Thyroid gland (tissue), 4 donors: ENCODE measurements around the gene DNAH1. TPM values are rescaled to one million over a fixed set of nuclear protein-coding genes. Genes with fewer than 3 reads are reported as not detected.

Source experiments
- DNase-seq, 2 donors: peaks; one replicate each; pipeline ENCODE4 v3.0.0-alpha.2; 2019
- H3K27ac ChIP-seq, 3 donors: fragments of 200-600 bp; sonication (generic); 1 replicate in 2 of 3; 2 replicates in 1 of 3; pipeline ENCODE4 v1.5.1; 2016 to 2019; ENCODE audit warnings: mild to moderate bottlenecking in 1 of 3, moderate library complexity in 1 of 3
- H3K27me3 ChIP-seq: fragments of 200-600 bp; sonication (generic); one replicate; pipeline ENCODE4 v1.5.1; 2019
- H3K36me3 ChIP-seq, 2 donors: fragments of 200-600 bp; sonication (generic); one replicate each; pipeline ENCODE4 v1.5.1; 2016 to 2019
- H3K4me1 ChIP-seq, 2 donors: fragments of 200-600 bp; sonication (generic); one replicate each; pipeline ENCODE4 v1.5.1; 2017 to 2019
- H3K4me3 ChIP-seq, 3 donors: fragments of 200-600 bp; sonication (generic); replicated peaks in 1 of 3; 1 replicate in 2 of 3; 2 replicates in 1 of 3; pipeline ENCODE4 v1.5.1; 2016; ENCODE audit warnings: mild to moderate bottlenecking in 1 of 3
- H3K9me3 ChIP-seq: fragments of 200-600 bp; sonication (generic); one replicate; pipeline ENCODE4 v1.5.1; 2017
- POLR2A ChIP-seq, 2 donors: fragments of 450-650 bp; IDR thresholded peaks; one replicate each; pipeline ENCODE4 v1.6.1; 2017; ENCODE audit warnings: antibody characterized with exemption in 2 of 2, mild to moderate bottlenecking in 2 of 2, moderate library complexity in 1 of 2
- whole genome bisulfite sequencing, 2 donors: methylation state at CpG; one replicate each; pipeline ENCODE4 v1.1.5; 2017; 5-methylcytosine and 5-hydroxymethylcytosine counted together
- intact Hi-C: fragments of 100-400 bp; cut with DNase I; formaldehyde crosslinking; loops from one replicate; pipeline ENCODE4 v1.15.1; 2023
- total RNA-seq, 4 donors: library from RNA; depleted of rRNA; stranded (reverse); fragments of >200 nt; gene quantifications; one replicate each; pipeline ENCODE4 v1.2.3, GENCODE V29; 2016
- TF ChIP-seq, protein P1 (sequence below), 6 experiments: fragments of 200-600 bp in 3 of 6; fragments of 450-650 bp in 3 of 6; sonication (generic) in 3 of 6; IDR thresholded peaks; one replicate each; pipeline ENCODE4 v1.5.1; 2016 to 2019; ENCODE audit warnings: antibody characterized with exemption in 6 of 6, mild to moderate bottlenecking in 2 of 6, inconsistent platforms in 1 of 6, moderate library complexity in 1 of 6

The DNAH1 gene
- total RNA-seq, 4 donors from 2014 or later, result 4.6 to 14.2 (median 7.5) TPM

DNA sequence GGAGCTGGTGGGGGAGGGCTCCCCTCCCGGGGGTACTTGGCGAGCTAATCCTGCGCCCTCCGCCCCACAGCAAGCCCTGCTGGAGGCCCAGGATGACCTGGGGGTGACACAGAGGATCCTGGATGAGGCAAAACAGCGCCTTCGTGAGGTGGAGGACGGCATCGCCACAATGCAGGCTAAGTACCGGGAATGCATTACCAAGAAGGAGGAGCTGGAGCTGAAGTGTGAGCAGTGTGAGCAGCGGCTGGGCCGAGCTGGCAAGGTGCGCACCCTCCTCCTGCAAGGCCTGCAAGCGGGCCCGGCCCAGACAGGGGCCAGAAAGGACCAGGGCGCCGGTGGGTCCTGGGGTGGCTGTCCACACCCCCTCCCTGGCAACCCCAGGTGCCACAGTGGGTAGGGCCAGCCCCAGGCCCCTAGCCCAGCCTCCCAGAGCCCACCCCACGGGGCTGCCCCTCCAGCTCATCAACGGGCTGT, 72.3 kb downstream of the DNAH1 start:
- H3K4me1 ChIP-seq, result no peaks in the 10 kb centered on the region
- H3K27me3 ChIP-seq, result no peaks in the 10 kb centered on the region
- no peaks in the 10 kb centered on the region for H3K9me3 ChIP-seq
- DNase-seq, result no peak
- intact Hi-C loops, result no loop called here
- H3K27ac ChIP-seq, result no peak overlapping the region
- 70 to 73% methylated on average over 5 to 6 of the region's 18 CpGs for WGBS, 2 donors
- TF ChIP-seq POLR2A (IDR thresholded peaks at IDR 0.05), result no peak
- TF ChIP-seq, protein P1, sequence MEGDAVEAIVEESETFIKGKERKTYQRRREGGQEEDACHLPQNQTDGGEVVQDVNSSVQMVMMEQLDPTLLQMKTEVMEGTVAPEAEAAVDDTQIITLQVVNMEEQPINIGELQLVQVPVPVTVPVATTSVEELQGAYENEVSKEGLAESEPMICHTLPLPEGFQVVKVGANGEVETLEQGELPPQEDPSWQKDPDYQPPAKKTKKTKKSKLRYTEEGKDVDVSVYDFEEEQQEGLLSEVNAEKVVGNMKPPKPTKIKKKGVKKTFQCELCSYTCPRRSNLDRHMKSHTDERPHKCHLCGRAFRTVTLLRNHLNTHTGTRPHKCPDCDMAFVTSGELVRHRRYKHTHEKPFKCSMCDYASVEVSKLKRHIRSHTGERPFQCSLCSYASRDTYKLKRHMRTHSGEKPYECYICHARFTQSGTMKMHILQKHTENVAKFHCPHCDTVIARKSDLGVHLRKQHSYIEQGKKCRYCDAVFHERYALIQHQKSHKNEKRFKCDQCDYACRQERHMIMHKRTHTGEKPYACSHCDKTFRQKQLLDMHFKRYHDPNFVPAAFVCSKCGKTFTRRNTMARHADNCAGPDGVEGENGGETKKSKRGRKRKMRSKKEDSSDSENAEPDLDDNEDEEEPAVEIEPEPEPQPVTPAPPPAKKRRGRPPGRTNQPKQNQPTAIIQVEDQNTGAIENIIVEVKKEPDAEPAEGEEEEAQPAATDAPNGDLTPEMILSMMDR (IDR thresholded peaks at IDR 0.05), result no peak
- H3K36me3 ChIP-seq, result peaks cover 0 to 4% of the 10 kb centered on the region in 2 donors
- H3K4me3 ChIP-seq, result no peak overlapping the region

DNA sequence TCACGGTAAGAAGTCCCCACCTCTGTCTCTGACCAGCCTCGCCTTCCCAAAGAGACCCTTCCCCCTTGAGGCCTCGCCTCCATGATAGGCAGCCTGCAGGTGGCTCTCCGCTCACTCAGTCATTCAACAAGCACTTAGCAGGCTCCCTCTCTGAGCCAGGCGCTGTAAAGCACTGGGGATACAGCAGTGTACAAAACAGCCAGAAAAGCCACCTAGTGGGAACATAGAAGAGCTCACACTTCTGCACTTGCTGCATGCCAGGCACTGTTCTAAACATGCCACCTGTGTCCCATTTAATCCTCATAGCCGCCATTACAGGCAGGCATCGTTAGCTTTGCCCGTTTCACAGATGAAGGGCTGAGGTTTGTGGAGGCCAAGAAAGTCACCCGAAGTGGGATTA, 72.8 kb downstream of the DNAH1 start:
- intact Hi-C loops, result no loop called here
- no peak for DNase-seq
- H3K27ac ChIP-seq, result no peak overlapping the region
- peaks cover 0 to 4% of the 10 kb centered on the region in 2 donors for H3K36me3 ChIP-seq
- TF ChIP-seq, protein P1 (IDR thresholded peaks at IDR 0.05), result no peak
- no peak for TF ChIP-seq POLR2A (IDR thresholded peaks at IDR 0.05)
- H3K27me3 ChIP-seq, result no peaks in the 10 kb centered on the region
- H3K4me3 ChIP-seq, result no peak overlapping the region
- no peaks in the 10 kb centered on the region for H3K9me3 ChIP-seq
- no peaks in the 10 kb centered on the region for H3K4me1 ChIP-seq
- 94 to 98% methylated on average over 8 to 9 of the region's 9 CpGs for WGBS, 2 donors

DNA sequence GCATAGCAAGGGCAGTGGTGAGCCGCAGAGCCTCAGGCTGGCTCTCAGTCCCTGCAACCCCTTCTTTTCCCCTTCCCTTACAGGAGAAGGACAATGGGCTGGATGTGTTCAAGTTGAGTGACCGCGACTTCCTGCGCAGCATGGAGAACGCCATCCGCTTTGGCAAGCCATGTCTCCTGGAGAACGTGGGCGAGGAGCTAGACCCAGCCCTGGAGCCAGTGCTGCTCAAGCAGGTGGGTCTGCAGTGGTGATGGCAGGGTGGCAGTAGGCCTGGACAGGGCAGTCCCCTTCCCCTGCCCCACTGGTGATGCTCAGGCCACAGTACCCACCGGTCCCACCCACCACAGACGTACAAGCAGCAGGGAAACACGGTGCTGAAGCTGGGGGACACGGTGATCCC, 75.0 kb downstream of the DNAH1 start:
- Histone ChIP-seq H3K9me3 (no peaks in the 10 kb centered on the region), H3K36me3 (peaks cover 0 to 4% of the 10 kb centered on the region in 2 donors), H3K27ac (no peak overlapping the region), H3K4me1 (no peaks in the 10 kb centered on the region), H3K27me3 (no peaks in the 10 kb centered on the region), H3K4me3 (no peak overlapping the region)
- TF ChIP-seq POLR2A (IDR thresholded peaks at IDR 0.05), result no peak
- TF ChIP-seq, protein P1 (IDR thresholded peaks at IDR 0.05), result no peak
- no peak for DNase-seq
- WGBS, 2 donors, result 94 to 95% methylated on average over 9 to 11 of the region's 12 CpGs
- intact Hi-C loops, result no loop called here

DNA sequence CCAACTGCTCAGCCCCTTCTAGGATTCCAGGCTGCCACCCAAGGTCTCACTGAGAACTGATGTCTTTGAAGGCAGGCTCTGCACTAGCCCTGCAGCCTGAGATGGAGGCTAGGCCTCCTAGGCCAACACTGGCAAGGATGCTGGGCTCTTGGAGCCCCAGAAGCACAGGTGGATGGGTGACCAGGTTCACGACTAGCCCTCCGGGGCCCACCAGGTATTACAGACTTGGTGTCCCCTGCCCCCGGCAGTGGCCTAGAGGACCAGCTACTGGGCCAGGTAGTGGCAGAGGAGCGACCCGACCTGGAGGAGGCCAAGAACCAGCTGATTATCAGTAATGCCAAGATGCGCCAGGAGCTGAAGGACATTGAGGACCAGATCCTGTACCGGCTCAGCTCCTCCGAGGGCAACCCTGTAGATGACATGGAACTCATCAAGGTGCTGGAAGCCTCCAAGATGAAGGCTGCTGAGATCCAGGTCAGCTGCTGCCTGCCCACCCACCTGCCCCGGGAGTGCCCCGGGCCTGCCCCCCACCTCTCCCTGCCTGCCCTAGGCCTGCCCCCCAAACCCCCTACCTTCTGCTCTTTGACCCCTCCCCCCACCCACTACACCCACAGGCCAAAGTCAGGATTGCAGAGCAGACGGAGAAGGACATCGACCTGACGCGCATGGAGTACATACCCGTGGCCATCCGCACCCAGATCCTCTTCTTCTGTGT, 76.3 kb downstream of the DNAH1 start:
- DNase-seq, result no peak
- Histone ChIP-seq H3K9me3 (no peaks in the 10 kb centered on the region), H3K27ac (no peak overlapping the region), H3K27me3 (no peaks in the 10 kb centered on the region), H3K4me1 (no peaks in the 10 kb centered on the region), H3K4me3 (no peak overlapping the region), H3K36me3 (peaks cover 0 to 4% of the 10 kb centered on the region in 2 donors)
- 92% methylated on average over 9 of the region's 16 CpGs; no CpG with 5 or more reads in 1 of the 2 donors for WGBS, 2 donors
- intact Hi-C loops, result no loop called here
- TF ChIP-seq POLR2A (IDR thresholded peaks at IDR 0.05), result no peak
- TF ChIP-seq, protein P1 (IDR thresholded peaks at IDR 0.05), result no peak

DNA sequence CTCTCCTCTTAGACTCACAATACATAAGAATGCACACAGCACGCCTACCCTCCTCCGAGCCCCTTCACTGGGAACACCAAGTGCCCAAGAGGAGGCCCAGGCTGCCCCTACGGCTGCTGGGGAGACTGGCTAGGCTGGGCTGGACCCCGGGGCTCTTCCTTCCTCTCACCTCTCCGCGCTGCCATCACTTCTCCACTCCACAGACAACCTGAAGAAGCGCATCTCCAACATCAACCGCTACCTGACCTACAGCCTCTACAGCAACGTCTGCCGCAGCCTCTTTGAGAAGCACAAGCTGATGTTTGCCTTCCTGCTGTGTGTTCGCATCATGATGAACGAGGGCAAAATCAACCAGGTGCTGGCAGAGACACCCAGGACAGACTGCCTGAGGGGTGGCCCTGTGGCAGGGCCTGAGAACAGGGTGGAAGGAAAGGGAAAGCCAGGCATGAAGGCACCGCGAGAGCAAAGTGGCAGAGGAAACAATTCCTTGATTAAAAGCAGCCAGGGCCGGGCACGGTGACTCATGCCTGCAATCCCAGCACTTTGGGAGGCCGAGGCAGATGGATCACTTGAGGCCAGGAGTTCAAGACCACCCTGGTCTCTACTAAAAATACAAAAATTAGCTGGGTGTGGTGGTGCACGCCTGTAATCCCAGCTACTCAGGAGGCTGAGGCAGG, 77.2 kb downstream of the DNAH1 start:
- no peaks in the 10 kb centered on the region for H3K4me1 ChIP-seq
- no peaks in the 10 kb centered on the region for H3K27me3 ChIP-seq
- TF ChIP-seq, protein P1 (IDR thresholded peaks at IDR 0.05), result no peak
- no peak for TF ChIP-seq POLR2A (IDR thresholded peaks at IDR 0.05)
- no peak overlapping the region for H3K27ac ChIP-seq
- H3K9me3 ChIP-seq, result no peaks in the 10 kb centered on the region
- WGBS, 2 donors, result 89 to 91% methylated on average over 18 of the region's 18 CpGs
- peaks cover 0 to 4% of the 10 kb centered on the region in 2 donors for H3K36me3 ChIP-seq
- DNase-seq, result no peak
- intact Hi-C loops, result no loop called here
- no peak overlapping the region for H3K4me3 ChIP-seq
